Esophagus muscularis mucosa (tissue), 4 donors: ENCODE data around the gene FBXO2. TPM values are rescaled to one million over a fixed set of nuclear protein-coding genes. Genes with fewer than 3 reads are reported as not detected.
A peak's percentile ranks its signal among the peaks of the same experiment; 100 is the strongest.

ENCODE experiments used
- DNase-seq: peaks from one replicate; pipeline ENCODE4 v3.0.0-alpha.2; 2017; ENCODE audit errors: extremely low spot score
- H3K27ac ChIP-seq, 4 donors: fragments of 200-600 bp; sonication (generic); replicated peaks in 1 of 4; 1 replicate in 3 of 4; 2 replicates in 1 of 4; pipeline ENCODE4 v1.5.1; 2016 to 2019; ENCODE audit warnings: mild to moderate bottlenecking in 1 of 4
- H3K27me3 ChIP-seq, 4 donors: fragments of 200-600 bp; sonication (generic); one replicate each; pipeline versions ENCODE4 v1.5.1 to v1.6.0; 2016 to 2019
- H3K36me3 ChIP-seq, 4 donors: fragments of 200-600 bp; sonication (generic); one replicate each; pipeline ENCODE4 v1.5.1; 2016 to 2019
- H3K4me1 ChIP-seq, 4 donors: fragments of 200-600 bp; sonication (generic); one replicate each; pipeline ENCODE4 v1.5.1; 2016 to 2019
- H3K4me3 ChIP-seq, 4 donors: fragments of 200-600 bp; sonication (generic); 1 replicate in 2 of 4; 2 replicates in 2 of 4; pipeline ENCODE4 v1.5.1; 2016 to 2019; ENCODE audit warnings: mild to moderate bottlenecking in 4 of 4, moderate library complexity in 1 of 4
- H3K9me3 ChIP-seq, 4 donors: fragments of 200-600 bp; sonication (generic); 1 replicate in 3 of 4; 2 replicates in 1 of 4; pipeline ENCODE4 v1.5.1; 2016 to 2019
- CTCF ChIP-seq, 3 experiments: fragments of 200-600 bp in 2 of 3; fragments of 450-650 bp in 1 of 3; sonication (generic) in 2 of 3; IDR thresholded peaks; one replicate each; pipeline ENCODE4 v1.5.1; 2017 to 2019; ENCODE audit warnings: antibody characterized with exemption in 3 of 3, mild to moderate bottlenecking in 2 of 3, moderate library complexity in 1 of 3
- EP300 ChIP-seq: sonication (generic); formaldehyde crosslinking; IDR thresholded peaks from one replicate; pipeline ENCODE4 v1.6.1; 2017; ENCODE audit warnings: antibody characterized with exemption
- POLR2A ChIP-seq: fragments of 450-650 bp; IDR thresholded peaks from one replicate; pipeline ENCODE4 v1.6.1; 2017; ENCODE audit warnings: antibody characterized with exemption, moderate library complexity, mild to moderate bottlenecking, low read depth
- POLR2AphosphoS5 ChIP-seq, 2 donors: sonication (generic); formaldehyde crosslinking; IDR thresholded peaks; one replicate each; pipeline ENCODE4 v1.6.1; 2017; ENCODE audit warnings: antibody characterized with exemption in 2 of 2
- WGBS: methylation state at CpG from one replicate; pipeline ENCODE4 v1.1.5; 2018; 5-methylcytosine and 5-hydroxymethylcytosine counted together
- intact Hi-C: fragments of 100-400 bp; cut with DNase I; formaldehyde crosslinking; loops from one replicate; pipeline ENCODE4 v1.15.1; 2023
- total RNA-seq, 4 donors: library from RNA; depleted of rRNA; stranded (reverse); fragments of >200 nt; gene quantifications; one replicate each; pipeline versions ENCODE4 v1.1.0 to v1.2.1, GENCODE V29; 2016

FBXO2 gene
- total RNA-seq, 4 donors from 2014 or later, result 3.1 to 12.0 (median 8.3) TPM

GRCh38 chr1:11652203-11652780, 1.9 kb downstream of the FBXO2 start:
- WGBS, result 86% methylated on average over 9 of the region's 11 CpGs
- DNase-seq, result no peak
- Histone ChIP-seq H3K27me3 (peaks cover 0 to 39% (median 9%) of the 10 kb centered on the region in 4 donors), H3K9me3 (no peaks in the 10 kb centered on the region), H3K4me1 (peaks cover 42 to 63% (median 60%) of the 10 kb centered on the region in 4 donors), H3K36me3 (peaks cover 0 to 8% (median 0%) of the 10 kb centered on the region in 4 donors), H3K27ac (no peak overlapping the region), H3K4me3 (no peak overlapping the region)
- intact Hi-C loops, result loop anchor here (5.0 kb wide), 1 partner anchor 390 kb away; the partner anchor contains the start of gene MTOR
- no peak for TF ChIP-seq EP300
- no peak for TF ChIP-seq CTCF (IDR thresholded peaks at IDR 0.05)
- no peak for TF ChIP-seq POLR2A
- TF ChIP-seq POLR2AphosphoS5 (IDR thresholded peaks at IDR 0.05), result no peak

- Histone ChIP-seq H3K4me1 (peaks cover 42 to 64% (median 59%) of the 10 kb centered on the region in 4 donors), H3K27me3 (peaks cover 0 to 48% (median 9%) of the 10 kb centered on the region in 4 donors), H3K27ac (no peak overlapping the region), H3K36me3 (no peaks in the 10 kb centered on the region), H3K9me3 (no peaks in the 10 kb centered on the region), H3K4me3 (peak overlapping the region in 1 of 4 donors; percentile 25)
- no peak for TF ChIP-seq POLR2AphosphoS5 (IDR thresholded peaks at IDR 0.05)
- no peak for TF ChIP-seq POLR2A
- no peak for TF ChIP-seq EP300
- no peak for TF ChIP-seq CTCF (IDR thresholded peaks at IDR 0.05)
- 73% methylated on average over 4 of the region's 4 CpGs for WGBS
- intact Hi-C loops, result loop anchor here (2.0 to 5.0 kb wide), 2 partner anchors 70 to 389 kb away; partner anchors contain the start of gene MTOR
- no peak for DNase-seq
Observed at GRCh38 chr1:11651017-11651416, 3.2 kb downstream of the FBXO2 start.

GRCh38 chr1:11650331-11650991, 3.8 kb downstream of the FBXO2 start:
- H3K36me3 ChIP-seq, result no peaks in the 10 kb centered on the region
- peaks cover 0 to 51% (median 9%) of the 10 kb centered on the region in 4 donors for H3K27me3 ChIP-seq
- no peaks in the 10 kb centered on the region for H3K9me3 ChIP-seq
- peak overlapping the region; percentile 25 to 49 (median 35) for H3K4me3 ChIP-seq
- intact Hi-C loops, result loop anchor here (2.0 to 5.0 kb wide), 2 partner anchors 70 to 388 kb away; partner anchors contain the start of gene MTOR
- H3K4me1 ChIP-seq, result peaks cover 39 to 58% (median 53%) of the 10 kb centered on the region in 4 donors
- DNase-seq, result no peak
- H3K27ac ChIP-seq, result no peak overlapping the region
- WGBS, result 26% methylated on average over 6 of the region's 47 CpGs
- no peak for TF ChIP-seq POLR2A
- TF ChIP-seq CTCF (IDR thresholded peaks at IDR 0.05), result peak; percentile 71 to 80 (median 78)
- TF ChIP-seq POLR2AphosphoS5 (IDR thresholded peaks at IDR 0.05), result peak in 1 of 2 donors; percentile 42

GRCh38 chr1:11649624-11650330, 4.5 kb downstream of the FBXO2 start:
- Histone ChIP-seq H3K27ac (no peak overlapping the region), H3K9me3 (no peaks in the 10 kb centered on the region), H3K4me3 (peak overlapping the region; percentile 25 to 49 (median 35)), H3K27me3 (peaks cover 0 to 51% (median 9%) of the 10 kb centered on the region in 4 donors), H3K4me1 (peaks cover 33 to 51% (median 47%) of the 10 kb centered on the region in 4 donors), H3K36me3 (no peaks in the 10 kb centered on the region)
- DNase-seq, result no peak
- no peak for TF ChIP-seq POLR2A
- no peak for TF ChIP-seq EP300
- TF ChIP-seq CTCF (IDR thresholded peaks at IDR 0.05), result no peak
- TF ChIP-seq POLR2AphosphoS5 (IDR thresholded peaks at IDR 0.05), result no peak
- intact Hi-C loops, result loop anchor here (2.0 to 5.0 kb wide), 2 partner anchors 71 to 387 kb away; partner anchors contain the start of gene MTOR
- WGBS, result 35% methylated on average over 17 of the region's 21 CpGs
